PC-3 (cell line): ENCODE results near the gene C20orf96. TPM values are rescaled to one million over a fixed set of nuclear protein-coding genes. Genes with fewer than 3 reads are reported as not detected.

Source experiments
- ATAC-seq: fragments of 200-7000 bp; cut with Tn5 transposase; 2 replicates; pipeline ENCODE4 v1.9.1; 2020; ENCODE audit warnings: mild to moderate bottlenecking, moderate library complexity
- BruUV-seq: library from RNA; stranded (reverse); fragments of 400-500 nt; replicated peaks from 2 replicates; lab custom pipeline; 2021; lab: Mats Ljungman, UMichigan
- CTCF ChIA-PET: fragments of 300-600 bp; sonication (Branson Sonifier 250); formaldehyde crosslinking; loops from one replicate; lab custom pipeline; 2022; ENCODE audit warnings: antibody characterized with exemption; lab: Charles Lee
- POLR2A ChIA-PET: fragments of 300-600 bp; sonication (Branson Sonifier 250); formaldehyde crosslinking; loops from one replicate; lab custom pipeline; 2022; ENCODE audit warnings: antibody characterized with exemption; ENCODE audit not compliant: unreplicated experiment; lab: Charles Lee
- DNase-seq: peaks from one replicate; pipeline ENCODE4 v3.0.0-alpha.2; 2015
- H2AFZ ChIP-seq: fragments of 300-600 bp; sonication (generic); 2 replicates; pipeline ENCODE4 v1.6.0; 2016; ENCODE audit warnings: antibody characterized with exemption, low read length
- H3F3A ChIP-seq: fragments of 300-600 bp; sonication (generic); one replicate; pipeline ENCODE4 v1.6.0; 2017; ENCODE audit warnings: antibody characterized with exemption, low read length, control low read depth, mild to moderate bottlenecking; ENCODE audit not compliant: unreplicated experiment
- H3K27ac ChIP-seq: fragments of 300-600 bp; sonication (generic); 2 replicates; pipeline ENCODE4 v1.5.1; 2016; ENCODE audit warnings: mild to moderate bottlenecking, low read length
- H3K27me3 ChIP-seq: fragments of 300-600 bp; sonication (generic); 2 replicates; pipeline ENCODE4 v1.6.1; 2016; ENCODE audit warnings: low read length, mixed read lengths
- H3K36me3 ChIP-seq: fragments of 300-600 bp; sonication (generic); 2 replicates; pipeline ENCODE4 v1.6.1; 2016; ENCODE audit warnings: low read depth, mixed run types, low read length, mixed read lengths
- H3K4me1 ChIP-seq: fragments of 300-600 bp; sonication (generic); 2 replicates; pipeline ENCODE4 v1.5.1; 2016; ENCODE audit warnings: low read length; ENCODE audit not compliant: insufficient read depth
- H3K4me2 ChIP-seq: fragments of 300-600 bp; sonication (generic); 2 replicates; pipeline ENCODE4 v1.6.0; 2016; ENCODE audit warnings: low read length
- H3K4me3 ChIP-seq: fragments of 300-600 bp; sonication (generic); 2 replicates; pipeline ENCODE4 v1.5.1; 2016; ENCODE audit warnings: mild to moderate bottlenecking, low read length, mixed read lengths
- H3K79me2 ChIP-seq: fragments of 300-600 bp; sonication (generic); 2 replicates; pipeline ENCODE4 v1.6.1; 2017; ENCODE audit warnings: low read length, mixed read lengths
- H3K9ac ChIP-seq: fragments of 300-600 bp; sonication (generic); 2 replicates; pipeline ENCODE4 v1.6.0; 2016; ENCODE audit warnings: mild to moderate bottlenecking, low read length
- H3K9me2 ChIP-seq: fragments of 300-600 bp; sonication (generic); replicated peaks from 2 replicates; pipeline ENCODE4 v1.6.1; 2016; ENCODE audit warnings: mixed run types, low read length, mixed read lengths
- H3K9me3 ChIP-seq: fragments of 300-600 bp; sonication (generic); 2 replicates; pipeline ENCODE4 v1.6.1; 2016; ENCODE audit warnings: low read length, mixed read lengths
- H4K20me1 ChIP-seq: fragments of 300-600 bp; sonication (generic); 2 replicates; pipeline ENCODE4 v1.6.1; 2016; ENCODE audit warnings: low read length, mixed read lengths
- EZH2 ChIP-seq: fragments of 300-600 bp; sonication (generic); IDR thresholded peaks from one replicate; pipeline ENCODE4 v1.6.1; 2017; ENCODE audit warnings: antibody characterized with exemption, mild to moderate bottlenecking, low read length; ENCODE audit not compliant: unreplicated experiment
- EZH2phosphoT487 ChIP-seq: fragments of 300-600 bp; sonication (generic); IDR thresholded peaks from 2 replicates; pipeline ENCODE4 v1.6.1; 2018; ENCODE audit warnings: mild to moderate bottlenecking, antibody characterized with exemption, low read length, borderline replicate concordance
- intact Hi-C: fragments of 100-400 bp; cut with micrococcal nuclease; formaldehyde crosslinking; loops from 2 replicates; pipeline ENCODE4 v1.9.0; 2023
- total RNA-seq: library from RNA; depleted of rRNA; stranded (reverse); fragments of >200 nt; gene quantifications from 2 replicates; pipeline ENCODE4 v1.2.3, GENCODE V29; 2014
- TF ChIP-seq, protein P1 (sequence below): fragments of 300-600 bp; sonication (generic); conservative IDR thresholded peaks from 2 replicates; pipeline ENCODE4 v1.5.1; 2017; ENCODE audit warnings: antibody characterized with exemption, low read depth, mild to moderate bottlenecking, low read length

Gene C20orf96
- total RNA-seq, 1 experiment from 2014 or later, result 3.4 TPM

DNA sequence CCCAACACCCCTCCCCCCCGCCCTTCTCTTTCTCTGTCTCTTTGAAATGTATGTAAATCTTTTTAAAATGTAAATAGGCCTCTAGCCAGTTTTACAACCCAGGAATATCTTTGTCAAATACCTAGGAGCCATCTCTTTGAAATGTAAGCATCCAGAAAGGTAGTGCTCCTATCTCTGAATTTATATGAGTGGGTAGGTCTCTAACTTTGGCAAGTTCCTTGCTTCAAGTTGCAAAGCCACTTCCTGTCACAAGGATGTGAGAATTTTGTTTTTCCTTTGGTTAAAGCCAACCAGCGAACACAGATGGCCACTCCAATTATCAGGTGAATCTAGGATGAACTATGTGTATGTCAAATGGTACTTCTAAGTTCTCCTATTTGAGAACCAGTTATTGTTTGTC, 39.2 kb downstream of the C20orf96 start:
- TF ChIP-seq, protein P1, sequence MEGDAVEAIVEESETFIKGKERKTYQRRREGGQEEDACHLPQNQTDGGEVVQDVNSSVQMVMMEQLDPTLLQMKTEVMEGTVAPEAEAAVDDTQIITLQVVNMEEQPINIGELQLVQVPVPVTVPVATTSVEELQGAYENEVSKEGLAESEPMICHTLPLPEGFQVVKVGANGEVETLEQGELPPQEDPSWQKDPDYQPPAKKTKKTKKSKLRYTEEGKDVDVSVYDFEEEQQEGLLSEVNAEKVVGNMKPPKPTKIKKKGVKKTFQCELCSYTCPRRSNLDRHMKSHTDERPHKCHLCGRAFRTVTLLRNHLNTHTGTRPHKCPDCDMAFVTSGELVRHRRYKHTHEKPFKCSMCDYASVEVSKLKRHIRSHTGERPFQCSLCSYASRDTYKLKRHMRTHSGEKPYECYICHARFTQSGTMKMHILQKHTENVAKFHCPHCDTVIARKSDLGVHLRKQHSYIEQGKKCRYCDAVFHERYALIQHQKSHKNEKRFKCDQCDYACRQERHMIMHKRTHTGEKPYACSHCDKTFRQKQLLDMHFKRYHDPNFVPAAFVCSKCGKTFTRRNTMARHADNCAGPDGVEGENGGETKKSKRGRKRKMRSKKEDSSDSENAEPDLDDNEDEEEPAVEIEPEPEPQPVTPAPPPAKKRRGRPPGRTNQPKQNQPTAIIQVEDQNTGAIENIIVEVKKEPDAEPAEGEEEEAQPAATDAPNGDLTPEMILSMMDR, result no peak
- no peak for TF ChIP-seq EZH2phosphoT487
- TF ChIP-seq EZH2, result no peak
- no TSS peak for BruUV-seq
- H3K27ac ChIP-seq, result no peak overlapping the region
- peaks cover 33% of the 10 kb centered on the region for H3K27me3 ChIP-seq
- no peaks in the 10 kb centered on the region for H4K20me1 ChIP-seq
- DNase-seq (no peak), ATAC-seq (no peak)
- no peaks in the 10 kb centered on the region for H3K9me3 ChIP-seq
- no peak overlapping the region for H3K4me3 ChIP-seq
- no peaks in the 10 kb centered on the region for H3K9me2 ChIP-seq
- H3F3A ChIP-seq, result no peaks in the 10 kb centered on the region
- H3K36me3 ChIP-seq, result no peaks in the 10 kb centered on the region
- no peaks in the 10 kb centered on the region for H3K4me1 ChIP-seq
- no peak overlapping the region for H3K9ac ChIP-seq
- intact Hi-C loops, result no loop called here
- CTCF ChIA-PET, result no interaction called here
- H3K4me2 ChIP-seq, result no peak overlapping the region
- POLR2A ChIA-PET, result no interaction called here
- H2AFZ ChIP-seq, result no peak overlapping the region
- H3K79me2 ChIP-seq, result no peaks in the 10 kb centered on the region

DNA sequence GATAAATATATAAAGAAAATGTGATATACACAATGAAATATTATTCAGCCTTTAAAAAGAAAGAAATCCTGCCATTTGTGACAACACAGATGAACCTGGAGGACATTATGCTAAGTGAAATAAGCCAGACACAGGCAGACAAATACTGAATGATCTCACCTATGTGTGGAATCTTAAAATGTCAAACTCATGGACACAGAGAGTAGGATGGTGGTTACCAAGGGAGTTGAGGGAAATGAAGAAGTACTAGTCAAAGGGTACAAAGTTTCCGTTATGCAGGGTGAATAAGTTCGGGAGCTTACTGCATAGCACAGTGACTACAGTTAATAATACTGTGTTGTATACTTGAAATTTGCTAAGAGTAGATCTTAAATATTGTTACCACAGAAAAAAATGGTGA, 47.6 kb downstream of the C20orf96 start:
- POLR2A ChIA-PET, result no interaction called here
- intact Hi-C loops, result no loop called here
- no TSS peak for BruUV-seq

DNA sequence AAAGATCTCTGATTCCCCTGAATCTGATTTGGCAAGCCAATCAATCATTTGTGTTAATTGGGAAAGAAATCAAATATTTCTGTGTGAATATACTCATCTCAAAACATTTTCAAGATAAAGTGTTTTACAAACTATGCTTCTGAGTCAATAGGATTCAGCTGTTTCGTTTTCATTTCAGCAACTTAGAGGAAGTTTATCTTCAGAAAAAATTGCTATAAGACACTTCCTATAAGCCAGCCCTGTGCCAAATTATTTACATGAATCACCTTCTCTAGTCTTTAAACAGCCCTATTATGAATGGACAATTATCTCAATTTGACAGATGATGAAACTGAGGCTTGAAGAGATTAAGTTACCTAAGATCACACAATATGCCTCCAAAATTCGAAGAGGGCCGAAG, 52.6 kb downstream of the C20orf96 start:
- no peaks in the 10 kb centered on the region for H3F3A ChIP-seq
- no peaks in the 10 kb centered on the region for H4K20me1 ChIP-seq
- H3K27me3 ChIP-seq, result peaks cover 28% of the 10 kb centered on the region
- TF ChIP-seq, protein P1, result no peak
- TF ChIP-seq EZH2phosphoT487 (no peak), EZH2 (no peak)
- H3K4me2 ChIP-seq, result no peak overlapping the region
- CTCF ChIA-PET, result no interaction called here
- H3K27ac ChIP-seq, result no peak overlapping the region
- POLR2A ChIA-PET, result interaction anchor here (0.7 kb wide), 1 partner anchor 13 kb away, joined by 3 read pairs; no protein-coding TSS in a partner anchor
- intact Hi-C loops, result loop anchor here (2.0 to 5.0 kb wide), 2 partner anchors 29 to 89 kb away; partner anchors contain the start of gene SOX12
- H3K36me3 ChIP-seq, result no peaks in the 10 kb centered on the region
- H3K9ac ChIP-seq, result no peak overlapping the region
- no peaks in the 10 kb centered on the region for H3K79me2 ChIP-seq
- DNase-seq, result no peak
- no peaks in the 10 kb centered on the region for H3K9me2 ChIP-seq
- H2AFZ ChIP-seq, result no peak overlapping the region
- no peaks in the 10 kb centered on the region for H3K9me3 ChIP-seq
- ATAC-seq, result no peak
- no peaks in the 10 kb centered on the region for H3K4me1 ChIP-seq
- BruUV-seq, result no TSS peak
- no peak overlapping the region for H3K4me3 ChIP-seq

More for the DNA sequence above, 47.6 kb downstream of the C20orf96 start:
- Histone ChIP-seq H3K4me2 (no peak overlapping the region), H3K4me1 (no peaks in the 10 kb centered on the region), H3K9me3 (no peaks in the 10 kb centered on the region), H3F3A (no peaks in the 10 kb centered on the region), H2AFZ (no peak overlapping the region), H3K79me2 (no peaks in the 10 kb centered on the region), H3K36me3 (no peaks in the 10 kb centered on the region), H3K27ac (no peak overlapping the region), H3K4me3 (no peak overlapping the region), H4K20me1 (no peaks in the 10 kb centered on the region), H3K9me2 (no peaks in the 10 kb centered on the region), H3K27me3 (peaks cover 44% of the 10 kb centered on the region), H3K9ac (no peak overlapping the region)
- DNase-seq (no peak), ATAC-seq (no peak)
- CTCF ChIA-PET, result no interaction called here
- TF ChIP-seq EZH2phosphoT487, result no peak
- TF ChIP-seq, protein P1, result no peak
- no peak for TF ChIP-seq EZH2
